Ascending aorta (tissue), 2 donors: ENCODE data around the gene CCBE1. TPM values are rescaled to one million over a fixed set of nuclear protein-coding genes. Genes with fewer than 3 reads are reported as not detected.

Experiments used
- DNase-seq, 2 donors: peaks; one replicate each; pipeline ENCODE4 v3.0.0-alpha.2; 2019; ENCODE audit warnings: low spot score in 2 of 2
- H3K27ac ChIP-seq, 2 donors: fragments of 200-600 bp; sonication (generic); one replicate each; pipeline ENCODE4 v1.5.1; 2016 to 2017; ENCODE audit warnings: mild to moderate bottlenecking in 1 of 2
- H3K27me3 ChIP-seq: fragments of 200-600 bp; sonication (generic); one replicate; pipeline ENCODE4 v1.5.1; 2017
- H3K36me3 ChIP-seq, 2 donors: fragments of 200-600 bp; sonication (generic); one replicate each; pipeline ENCODE4 v1.5.1; 2016
- H3K4me1 ChIP-seq, 2 donors: fragments of 200-600 bp; sonication (generic); one replicate each; pipeline ENCODE4 v1.5.1; 2016 to 2017; ENCODE audit warnings: mild to moderate bottlenecking in 1 of 2
- H3K4me3 ChIP-seq, 2 donors: fragments of 200-600 bp; sonication (generic); one replicate each; pipeline ENCODE4 v1.5.1; 2016 to 2017; ENCODE audit warnings: mild to moderate bottlenecking in 1 of 2
- H3K9me3 ChIP-seq, 2 donors: fragments of 200-600 bp; sonication (generic); one replicate each; pipeline ENCODE4 v1.5.1; 2016
- CTCF ChIP-seq, 3 experiments: fragments of 200-600 bp in 2 of 3; fragments of 450-650 bp in 1 of 3; sonication (generic) in 2 of 3; IDR thresholded peaks; one replicate each; pipeline ENCODE4 v1.5.1; 2016 to 2019; ENCODE audit warnings: antibody characterized with exemption in 3 of 3, mild to moderate bottlenecking in 1 of 3, moderate library complexity in 1 of 3
- intact Hi-C: fragments of 100-400 bp; cut with DNase I; formaldehyde crosslinking; loops from one replicate; pipeline ENCODE4 v1.15.1; 2023
- total RNA-seq: library from RNA; depleted of rRNA; stranded (reverse); fragments of >200 nt; gene quantifications from one replicate; pipeline ENCODE4 v1.1.0, GENCODE V29; 2016

Gene CCBE1
- total RNA-seq, 1 donor from 2014 or later, result 0.32 TPM

GRCh38 chr18:59719544-59720181 lies 22.4 kb upstream of the CCBE1 start:
- intact Hi-C loops, result loop anchor here (5.0 kb wide), 1 partner anchor 33 kb away; no protein-coding TSS in a partner anchor
- no peak overlapping the region for H3K4me3 ChIP-seq
- no peaks in the 10 kb centered on the region for H3K9me3 ChIP-seq
- no peaks in the 10 kb centered on the region for H3K4me1 ChIP-seq
- no peaks in the 10 kb centered on the region for H3K36me3 ChIP-seq
- no peak overlapping the region for H3K27ac ChIP-seq
- no peak for DNase-seq
- TF ChIP-seq CTCF (IDR thresholded peaks at IDR 0.05), result no peak
- no peaks in the 10 kb centered on the region for H3K27me3 ChIP-seq

GRCh38 chr18:59718464-59719157 lies 21.4 kb upstream of the CCBE1 start:
- H3K27me3 ChIP-seq, result no peaks in the 10 kb centered on the region
- H3K4me3 ChIP-seq, result no peak overlapping the region
- H3K9me3 ChIP-seq, result no peaks in the 10 kb centered on the region
- no peak overlapping the region for H3K27ac ChIP-seq
- intact Hi-C loops, result loop anchor here (5.0 kb wide), 1 partner anchor 34 kb away; no protein-coding TSS in a partner anchor
- no peak for DNase-seq
- TF ChIP-seq CTCF (IDR thresholded peaks at IDR 0.05), result no peak
- H3K36me3 ChIP-seq, result no peaks in the 10 kb centered on the region
- H3K4me1 ChIP-seq, result no peaks in the 10 kb centered on the region

- Histone ChIP-seq H3K4me3 (no peak overlapping the region), H3K9me3 (no peaks in the 10 kb centered on the region), H3K27me3 (no peaks in the 10 kb centered on the region), H3K4me1 (no peaks in the 10 kb centered on the region), H3K27ac (no peak overlapping the region), H3K36me3 (no peaks in the 10 kb centered on the region)
- DNase-seq, result no peak
- TF ChIP-seq CTCF (IDR thresholded peaks at IDR 0.05), result no peak
- intact Hi-C loops, result loop anchor here (5.0 kb wide), 1 partner anchor 34 kb away; no protein-coding TSS in a partner anchor
These were observed 20.9 kb upstream of the CCBE1 start for GRCh38 chr18:59718108-59718463.

- H3K4me3 ChIP-seq, result no peak overlapping the region
- TF ChIP-seq CTCF (IDR thresholded peaks at IDR 0.05), result no peak
- no peaks in the 10 kb centered on the region for H3K27me3 ChIP-seq
- no peaks in the 10 kb centered on the region for H3K9me3 ChIP-seq
- no peak for DNase-seq
- H3K4me1 ChIP-seq, result no peaks in the 10 kb centered on the region
- no peak overlapping the region for H3K27ac ChIP-seq
- no peaks in the 10 kb centered on the region for H3K36me3 ChIP-seq
- intact Hi-C loops, result loop anchor here (5.0 kb wide), 1 partner anchor 35 kb away; no protein-coding TSS in a partner anchor
These were observed 20.1 kb upstream of the CCBE1 start for GRCh38 chr18:59717291-59717690.

GRCh38 chr18:59715966-59716369 lies 18.7 kb upstream of the CCBE1 start:
- H3K27me3 ChIP-seq, result no peaks in the 10 kb centered on the region
- H3K4me1 ChIP-seq, result no peaks in the 10 kb centered on the region
- H3K36me3 ChIP-seq, result no peaks in the 10 kb centered on the region
- DNase-seq, result no peak
- no peak overlapping the region for H3K4me3 ChIP-seq
- H3K27ac ChIP-seq, result peak overlapping the region in 1 of 2 donors; percentile 14
- no peaks in the 10 kb centered on the region for H3K9me3 ChIP-seq
- intact Hi-C loops, result loop anchor here (5.0 kb wide), 1 partner anchor 36 kb away; no protein-coding TSS in a partner anchor
- TF ChIP-seq CTCF (IDR thresholded peaks at IDR 0.05), result no peak
